Measurements from ENCODE around the gene BRD3. TPM values are rescaled to one million over a fixed set of nuclear protein-coding genes. Genes with fewer than 3 reads are reported as not detected.
A peak's percentile ranks its signal among the peaks of the same experiment; 100 is the strongest.

Gene BRD3
- total and polyA plus RNA-seq, 11 donors, result 10.3 to 37.3 (median 27.5) TPM

DNA sequence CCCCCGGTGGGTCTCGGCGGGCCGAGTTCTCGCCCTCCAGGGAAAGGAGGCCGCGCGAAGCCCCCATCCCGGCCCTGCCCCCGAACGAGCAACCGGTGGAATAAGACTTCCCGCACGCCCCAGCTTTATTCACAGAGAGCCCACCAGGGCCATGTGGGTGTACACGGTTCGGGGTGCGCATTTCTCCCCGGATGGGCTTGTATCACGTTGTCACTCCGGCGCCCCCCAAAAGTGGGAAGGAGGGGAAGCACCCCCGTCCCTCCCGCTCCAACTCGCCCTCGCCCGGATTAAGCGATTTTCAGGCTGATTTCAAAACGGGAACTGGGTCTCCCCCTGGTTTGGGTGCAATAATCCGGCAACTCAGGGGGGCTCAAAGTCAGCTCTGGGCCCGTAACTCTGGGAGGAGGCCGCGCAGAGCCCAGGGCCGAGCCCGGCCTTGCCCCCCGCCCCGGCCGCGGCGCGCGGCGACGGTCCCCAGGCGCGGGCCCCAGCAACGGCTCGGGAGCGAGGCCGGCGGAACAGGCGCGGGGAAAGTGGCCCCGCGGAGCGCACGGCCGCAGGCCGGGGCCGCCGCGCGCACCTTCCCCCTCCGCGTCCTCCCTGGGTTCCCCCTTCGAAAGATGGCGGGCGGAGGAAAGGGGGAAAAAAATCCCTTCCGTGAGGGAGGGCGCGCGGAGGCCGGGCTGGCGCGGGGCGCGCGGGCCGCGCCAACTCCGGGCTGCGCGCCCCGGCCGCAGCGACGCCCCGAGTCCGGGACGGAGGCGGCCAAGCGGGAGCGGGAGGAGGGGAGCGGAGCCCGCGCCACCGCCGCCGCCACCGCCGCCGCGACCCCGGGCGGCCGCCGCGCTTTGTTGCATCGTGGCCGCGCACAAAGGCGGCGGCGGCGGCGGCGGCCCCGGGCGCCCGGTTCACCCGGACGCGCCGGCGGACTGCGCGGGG, 644 bp downstream of the BRD3 start:
- no peak for ATAC-seq
- 0 to 1% (median 0%) methylated on average over 10 to 126 of the region's 126 CpGs for WGBS, 4 donors

DNA sequence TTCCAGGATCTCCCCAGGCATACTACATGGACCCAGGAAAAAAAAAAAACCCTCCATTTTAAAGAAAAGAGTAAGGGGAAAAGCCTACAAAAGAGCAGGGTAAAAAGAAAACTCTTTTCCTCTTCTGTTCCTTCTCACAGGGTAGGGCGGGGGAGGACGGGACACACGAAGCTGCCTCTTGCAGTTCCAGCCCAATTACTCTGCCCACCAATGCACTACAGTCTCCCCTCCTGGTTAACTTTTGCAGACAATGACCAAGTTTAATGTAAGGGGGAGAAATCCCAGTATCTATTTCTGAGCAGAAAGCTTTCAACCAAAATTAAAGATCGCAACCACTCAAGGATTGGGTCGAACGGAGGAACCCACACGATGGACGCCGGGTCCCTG, 1.3 kb downstream of the BRD3 start:
- Histone ChIP-seq H3K4me1 (peaks cover 0 to 61% (median 47%) of the 10 kb centered on the region in 12 donors), H3K36me3 (no peaks in the 10 kb centered on the region), H3K27me3 (peaks cover 0 to 2% (median 0%) of the 10 kb centered on the region in 9 donors), H3K27ac (peak overlapping the region in 10 of 12 donors; percentile 56 to 84 (median 76)), H3K4me3 (peak overlapping the region; percentile 54 to 100 (median 74)), H3K9me3 (no peaks in the 10 kb centered on the region)
- DNase-seq (peak in 1 of 5 donors; percentile 28), ATAC-seq (no peak)
- intact Hi-C loops (cut with DNase I), result loop anchor here in 8 of 10 donors (2.0 to 10.0 kb wide), 6 partner anchors 39 to 261 kb away; partner anchors contain the start of genes BRD3OS (in 5 of the 8), WDR5 (in 2 of the 8) and RXRA (in 1 of the 8)
- 1 to 3% (median 2%) methylated on average over 9 of the region's 9 CpGs for WGBS, 4 donors
- no peak for TF ChIP-seq POLR2A (IDR thresholded peaks at IDR 0.05)
- TF ChIP-seq, protein P1, sequence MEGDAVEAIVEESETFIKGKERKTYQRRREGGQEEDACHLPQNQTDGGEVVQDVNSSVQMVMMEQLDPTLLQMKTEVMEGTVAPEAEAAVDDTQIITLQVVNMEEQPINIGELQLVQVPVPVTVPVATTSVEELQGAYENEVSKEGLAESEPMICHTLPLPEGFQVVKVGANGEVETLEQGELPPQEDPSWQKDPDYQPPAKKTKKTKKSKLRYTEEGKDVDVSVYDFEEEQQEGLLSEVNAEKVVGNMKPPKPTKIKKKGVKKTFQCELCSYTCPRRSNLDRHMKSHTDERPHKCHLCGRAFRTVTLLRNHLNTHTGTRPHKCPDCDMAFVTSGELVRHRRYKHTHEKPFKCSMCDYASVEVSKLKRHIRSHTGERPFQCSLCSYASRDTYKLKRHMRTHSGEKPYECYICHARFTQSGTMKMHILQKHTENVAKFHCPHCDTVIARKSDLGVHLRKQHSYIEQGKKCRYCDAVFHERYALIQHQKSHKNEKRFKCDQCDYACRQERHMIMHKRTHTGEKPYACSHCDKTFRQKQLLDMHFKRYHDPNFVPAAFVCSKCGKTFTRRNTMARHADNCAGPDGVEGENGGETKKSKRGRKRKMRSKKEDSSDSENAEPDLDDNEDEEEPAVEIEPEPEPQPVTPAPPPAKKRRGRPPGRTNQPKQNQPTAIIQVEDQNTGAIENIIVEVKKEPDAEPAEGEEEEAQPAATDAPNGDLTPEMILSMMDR (IDR thresholded peaks at IDR 0.05), result no peak

More for the DNA sequence above, 644 bp downstream of the BRD3 start:
- Histone ChIP-seq H3K27me3 (peaks cover 0 to 2% (median 0%) of the 10 kb centered on the region in 9 donors), H3K9me3 (no peaks in the 10 kb centered on the region), H3K4me3 (peak overlapping the region; percentile 54 to 100 (median 74)), H3K4me1 (peaks cover 0 to 55% (median 41%) of the 10 kb centered on the region in 12 donors), H3K27ac (peak overlapping the region; percentile 46 to 84 (median 76)), H3K36me3 (no peaks in the 10 kb centered on the region)
- no peak for TF ChIP-seq POLR2A (IDR thresholded peaks at IDR 0.05)
- TF ChIP-seq, protein P1 (IDR thresholded peaks at IDR 0.05), result no peak
- intact Hi-C loops (cut with DNase I), result loop anchor here in 8 of 10 donors (2.0 to 10.0 kb wide), 6 partner anchors 40 to 260 kb away; partner anchors contain the start of genes BRD3OS (in 5 of the 8), WDR5 (in 2 of the 8) and RXRA (in 1 of the 8)
- DNase-seq, result peak in 2 of 5 donors; percentile 27 to 45

DNA sequence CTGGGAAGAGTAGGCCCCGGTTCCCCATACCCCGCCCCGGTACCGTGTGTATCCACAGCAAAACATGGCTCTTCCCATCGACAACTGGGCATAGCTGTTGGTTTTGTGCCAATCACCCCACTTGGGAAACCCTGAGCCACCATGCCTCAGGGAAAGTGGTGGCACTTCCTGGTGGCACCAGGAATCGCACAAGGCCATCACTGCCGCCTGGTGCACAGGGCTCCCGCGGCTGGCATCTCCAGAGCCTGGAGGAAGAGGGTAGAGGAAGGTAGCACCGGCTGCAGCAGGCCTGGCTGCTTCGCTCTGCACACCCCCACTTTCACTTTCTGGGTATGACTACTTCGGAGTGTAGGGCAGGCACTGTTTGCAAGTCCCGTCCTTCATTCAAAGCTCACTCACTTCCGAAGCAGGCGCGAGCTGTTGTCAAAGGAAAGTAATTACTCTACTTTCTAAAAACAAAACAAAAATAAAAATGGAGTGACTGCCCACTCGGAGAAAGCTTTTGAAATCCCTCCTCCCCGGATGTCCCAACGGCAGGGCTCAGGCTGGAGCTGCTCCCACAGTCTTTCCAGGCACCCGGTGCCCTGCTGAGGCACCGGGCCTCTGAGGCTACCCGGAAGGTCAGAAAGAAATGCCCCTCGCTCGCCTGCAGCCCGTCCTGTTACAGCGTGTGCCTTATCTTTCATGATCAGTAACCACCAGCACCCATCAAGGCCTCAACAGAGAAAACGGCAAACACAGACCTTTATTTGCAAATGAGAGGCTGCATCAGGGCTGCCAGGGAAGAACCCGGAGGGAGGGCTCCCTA, 2.0 kb downstream of the BRD3 start:
- 19 to 28% (median 24%) methylated on average over 23 to 28 of the region's 28 CpGs for WGBS, 4 donors
- Histone ChIP-seq H3K4me1 (peaks cover 0 to 68% (median 54%) of the 10 kb centered on the region in 12 donors), H3K27me3 (peaks cover 0 to under 1% (median 0%) of the 10 kb centered on the region in 9 donors), H3K36me3 (no peaks in the 10 kb centered on the region), H3K9me3 (no peaks in the 10 kb centered on the region), H3K4me3 (peak overlapping the region; percentile 54 to 100 (median 74)), H3K27ac (peak overlapping the region in 11 of 12 donors; percentile 12 to 84 (median 68))
- DNase-seq (peak in 2 of 5 donors; percentile 49 to 68), ATAC-seq (peak in 1 of 4 donors; percentile 32)
- intact Hi-C loops (cut with DNase I), result loop anchor here in 8 of 10 donors (2.0 to 10.0 kb wide), 6 partner anchors 39 to 261 kb away; partner anchors contain the start of genes BRD3OS (in 5 of the 8), WDR5 (in 2 of the 8) and RXRA (in 1 of the 8)
- TF ChIP-seq POLR2A (IDR thresholded peaks at IDR 0.05), result no peak
- TF ChIP-seq, protein P1 (IDR thresholded peaks at IDR 0.05), result no peak

All from heart left ventricle (tissue), 16 donors.